T47D (cell line): ENCODE data around the gene NUMB.
A peak's percentile ranks its signal among the peaks of the same experiment; 100 is the strongest.

ENCODE experiments used
- DNase-seq, 2 experiments: peaks; one replicate each; pipeline versions ENCODE4 v3.0.0 to v3.0.0-alpha.2; 2011 to 2012; ENCODE audit warnings: low read depth in 1 of 2, low spot score in 1 of 2
- JUND ChIP-seq: IDR thresholded peaks from 2 replicates; pipeline ENCODE4 v1.6.1; 2012; ENCODE audit warnings: low read depth
- in situ Hi-C: cut with HindIII; loops from 2 replicates; pipeline ENCODE4 v1.10.0; 2016; ENCODE audit warnings: low sequenced_read_pairs, low pct_unique_long_range_greater_than_20kb

Gene NUMB

GRCh38 chr14:73461478-73462047 lies 3.2 kb upstream of the NUMB start:
- in situ Hi-C loops = loop anchor here (25.0 kb wide), 1 partner anchor 174 kb away; no protein-coding TSS in a partner anchor
- TF ChIP-seq JUND = no peak
- no peak for DNase-seq

- in situ Hi-C loops = loop anchor here (25.0 kb wide), 1 partner anchor 173 kb away; no protein-coding TSS in a partner anchor
- no peak for DNase-seq
- TF ChIP-seq JUND = no peak
Observed at GRCh38 chr14:73460691-73461127, 2.4 kb upstream of the NUMB start.

GRCh38 chr14:73459959-73460358 lies 1.6 kb upstream of the NUMB start:
- TF ChIP-seq JUND = no peak
- no peak for DNase-seq
- in situ Hi-C loops = loop anchor here (25.0 kb wide), 1 partner anchor 173 kb away; no protein-coding TSS in a partner anchor

GRCh38 chr14:73457924-73458182 lies 493 bp downstream of the NUMB start:
- DNase-seq = no peak
- TF ChIP-seq JUND = no peak
- in situ Hi-C loops = loop anchor here (25.0 kb wide), 1 partner anchor 171 kb away; no protein-coding TSS in a partner anchor

GRCh38 chr14:73457041-73457923 lies 1.1 kb downstream of the NUMB start:
- DNase-seq = peak in 1 of 2 experiments; percentile 64
- in situ Hi-C loops = loop anchor here (25.0 kb wide), 1 partner anchor 170 kb away; no protein-coding TSS in a partner anchor
- no peak for TF ChIP-seq JUND

- no peak for TF ChIP-seq JUND
- in situ Hi-C loops = loop anchor here (25.0 kb wide), 1 partner anchor 168 kb away; no protein-coding TSS in a partner anchor
- DNase-seq = no peak
Observed at GRCh38 chr14:73455294-73455693, 3.1 kb downstream of the NUMB start.

GRCh38 chr14:73452341-73453186 lies 5.8 kb downstream of the NUMB start:
- in situ Hi-C loops = loop anchor here (25.0 kb wide), 1 partner anchor 165 kb away; no protein-coding TSS in a partner anchor
- DNase-seq = no peak
- no peak for TF ChIP-seq JUND

- no peak for DNase-seq
- in situ Hi-C loops = no loop called here
- no peak for TF ChIP-seq JUND
Observed at GRCh38 chr14:73443758-73444157, 14.6 kb downstream of the NUMB start.

- in situ Hi-C loops = no loop called here
- no peak for TF ChIP-seq JUND
- no peak for DNase-seq
Observed at GRCh38 chr14:73441286-73441685, 17.1 kb downstream of the NUMB start.

GRCh38 chr14:73438993-73439392 lies 19.4 kb downstream of the NUMB start:
- in situ Hi-C loops = no loop called here
- no peak for TF ChIP-seq JUND
- DNase-seq = no peak

GRCh38 chr14:73437206-73437605 lies 21.1 kb downstream of the NUMB start:
- no peak for TF ChIP-seq JUND
- in situ Hi-C loops = no loop called here
- no peak for DNase-seq

GRCh38 chr14:73432124-73432523 lies 26.2 kb downstream of the NUMB start:
- no peak for TF ChIP-seq JUND
- no peak for DNase-seq
- in situ Hi-C loops = no loop called here

- DNase-seq = peak; percentile 17 to 74
- in situ Hi-C loops = no loop called here
- TF ChIP-seq JUND = no peak
Observed at GRCh38 chr14:73428353-73428824, 30.0 kb downstream of the NUMB start.
